Right lobe of liver (tissue), 4 donors: Measurements from ENCODE around the gene LEKR1.

Experiments used
- CTCF ChIP-seq, 4 donors: fragments of 200-600 bp in 3 of 4; fragments of 450-650 bp in 1 of 4; IDR thresholded peaks; one replicate each; pipeline versions ENCODE4 v1.5.1 to v1.8.0; 2016 to 2022; ENCODE audit warnings: antibody characterized with exemption in 4 of 4, mild to moderate bottlenecking in 2 of 4
- POLR2A ChIP-seq: fragments of 450-650 bp; IDR thresholded peaks from one replicate; pipeline ENCODE4 v1.6.1; 2017; ENCODE audit warnings: antibody characterized with exemption, mild to moderate bottlenecking
- donor health status: DM: no; HTN: no; CAD: no.
- donor health status: DM: no; HTN: no; CAD: no.
- donor health status: DM: no; HTN: yes; CAD: no.

- TF ChIP-seq CTCF (IDR thresholded peaks at IDR 0.05) (no peak), POLR2A (no peak)
Observed at GRCh38 chr3:156812521-156813335, 13.4 kb upstream of the LEKR1 start.
